ENCODE measurements around the gene CLEC11A.

GRCh38 chr19:50728084-50728737 lies 5.0 kb downstream of the CLEC11A start:
- TF ChIP-seq SMC3 (conservative IDR thresholded peaks at IDR 0.05; ENCODE audit: poor library complexity) (no peak), POLR2AphosphoS5 (IDR thresholded peaks at IDR 0.05) (no peak), EP300 (conservative IDR thresholded peaks at IDR 0.05; ENCODE audit: poor library complexity, severe bottlenecking) (no peak), CTCF (IDR thresholded peaks at IDR 0.05; ENCODE audit: poor library complexity, severe bottlenecking) (no peak), MXI1 (conservative IDR thresholded peaks at IDR 0.05; ENCODE audit: poor library complexity, severe bottlenecking) (peak; percentile 46), EZH2 (IDR thresholded peaks at IDR 0.05; ENCODE audit: borderline replicate concordance, insufficient read depth, low read length, poor library complexity, severe bottlenecking) (no peak), RAD21 (conservative IDR thresholded peaks at IDR 0.05) (no peak), REST (IDR thresholded peaks at IDR 0.05; ENCODE audit: borderline replicate concordance) (no peak), TAF1 (IDR thresholded peaks at IDR 0.05; ENCODE audit: low read depth) (no peak)

All from neural cell (in vitro differentiated cells).